PC-3 (cell line): ENCODE measurements around the gene FCRL6. TPM values are rescaled to one million over a fixed set of nuclear protein-coding genes. Genes with fewer than 3 reads are reported as not detected.
A peak's percentile ranks its signal among the peaks of the same experiment; 100 is the strongest.

Source experiments
- ATAC-seq: fragments of 200-7000 bp; cut with Tn5 transposase; 2 replicates; pipeline ENCODE4 v1.9.1; 2020; ENCODE audit warnings: mild to moderate bottlenecking, moderate library complexity
- BruUV-seq: library from RNA; stranded (reverse); fragments of 400-500 nt; replicated peaks from 2 replicates; lab custom pipeline; 2021; lab: Mats Ljungman, UMichigan
- CTCF ChIA-PET: fragments of 300-600 bp; sonication (Branson Sonifier 250); formaldehyde crosslinking; loops from one replicate; lab custom pipeline; 2022; ENCODE audit warnings: antibody characterized with exemption; lab: Charles Lee
- POLR2A ChIA-PET: fragments of 300-600 bp; sonication (Branson Sonifier 250); formaldehyde crosslinking; loops from one replicate; lab custom pipeline; 2022; ENCODE audit warnings: antibody characterized with exemption; ENCODE audit not compliant: unreplicated experiment; lab: Charles Lee
- DNase-seq: peaks from one replicate; pipeline ENCODE4 v3.0.0-alpha.2; 2015
- H2AFZ ChIP-seq: fragments of 300-600 bp; sonication (generic); 2 replicates; pipeline ENCODE4 v1.6.0; 2016; ENCODE audit warnings: antibody characterized with exemption, low read length
- H3F3A ChIP-seq: fragments of 300-600 bp; sonication (generic); one replicate; pipeline ENCODE4 v1.6.0; 2017; ENCODE audit warnings: antibody characterized with exemption, low read length, control low read depth, mild to moderate bottlenecking; ENCODE audit not compliant: unreplicated experiment
- H3K27ac ChIP-seq: fragments of 300-600 bp; sonication (generic); 2 replicates; pipeline ENCODE4 v1.5.1; 2016; ENCODE audit warnings: mild to moderate bottlenecking, low read length
- H3K27me3 ChIP-seq: fragments of 300-600 bp; sonication (generic); 2 replicates; pipeline ENCODE4 v1.6.1; 2016; ENCODE audit warnings: low read length, mixed read lengths
- H3K36me3 ChIP-seq: fragments of 300-600 bp; sonication (generic); 2 replicates; pipeline ENCODE4 v1.6.1; 2016; ENCODE audit warnings: low read depth, mixed run types, low read length, mixed read lengths
- H3K4me1 ChIP-seq: fragments of 300-600 bp; sonication (generic); 2 replicates; pipeline ENCODE4 v1.5.1; 2016; ENCODE audit warnings: low read length; ENCODE audit not compliant: insufficient read depth
- H3K4me2 ChIP-seq: fragments of 300-600 bp; sonication (generic); 2 replicates; pipeline ENCODE4 v1.6.0; 2016; ENCODE audit warnings: low read length
- H3K4me3 ChIP-seq: fragments of 300-600 bp; sonication (generic); 2 replicates; pipeline ENCODE4 v1.5.1; 2016; ENCODE audit warnings: mild to moderate bottlenecking, low read length, mixed read lengths
- H3K79me2 ChIP-seq: fragments of 300-600 bp; sonication (generic); 2 replicates; pipeline ENCODE4 v1.6.1; 2017; ENCODE audit warnings: low read length, mixed read lengths
- H3K9ac ChIP-seq: fragments of 300-600 bp; sonication (generic); 2 replicates; pipeline ENCODE4 v1.6.0; 2016; ENCODE audit warnings: mild to moderate bottlenecking, low read length
- H3K9me2 ChIP-seq: fragments of 300-600 bp; sonication (generic); replicated peaks from 2 replicates; pipeline ENCODE4 v1.6.1; 2016; ENCODE audit warnings: mixed run types, low read length, mixed read lengths
- H3K9me3 ChIP-seq: fragments of 300-600 bp; sonication (generic); 2 replicates; pipeline ENCODE4 v1.6.1; 2016; ENCODE audit warnings: low read length, mixed read lengths
- H4K20me1 ChIP-seq: fragments of 300-600 bp; sonication (generic); 2 replicates; pipeline ENCODE4 v1.6.1; 2016; ENCODE audit warnings: low read length, mixed read lengths
- EZH2 ChIP-seq: fragments of 300-600 bp; sonication (generic); IDR thresholded peaks from one replicate; pipeline ENCODE4 v1.6.1; 2017; ENCODE audit warnings: antibody characterized with exemption, mild to moderate bottlenecking, low read length; ENCODE audit not compliant: unreplicated experiment
- EZH2phosphoT487 ChIP-seq: fragments of 300-600 bp; sonication (generic); IDR thresholded peaks from 2 replicates; pipeline ENCODE4 v1.6.1; 2018; ENCODE audit warnings: mild to moderate bottlenecking, antibody characterized with exemption, low read length, borderline replicate concordance
- intact Hi-C: fragments of 100-400 bp; cut with micrococcal nuclease; formaldehyde crosslinking; loops from 2 replicates; pipeline ENCODE4 v1.9.0; 2023
- total RNA-seq: library from RNA; depleted of rRNA; stranded (reverse); fragments of >200 nt; gene quantifications from 2 replicates; pipeline ENCODE4 v1.2.3, GENCODE V29; 2014
- TF ChIP-seq, protein P1 (sequence below): fragments of 300-600 bp; sonication (generic); conservative IDR thresholded peaks from 2 replicates; pipeline ENCODE4 v1.5.1; 2017; ENCODE audit warnings: antibody characterized with exemption, low read depth, mild to moderate bottlenecking, low read length

Gene FCRL6
- total RNA-seq, 1 experiment from 2014 or later = not detected

DNA sequence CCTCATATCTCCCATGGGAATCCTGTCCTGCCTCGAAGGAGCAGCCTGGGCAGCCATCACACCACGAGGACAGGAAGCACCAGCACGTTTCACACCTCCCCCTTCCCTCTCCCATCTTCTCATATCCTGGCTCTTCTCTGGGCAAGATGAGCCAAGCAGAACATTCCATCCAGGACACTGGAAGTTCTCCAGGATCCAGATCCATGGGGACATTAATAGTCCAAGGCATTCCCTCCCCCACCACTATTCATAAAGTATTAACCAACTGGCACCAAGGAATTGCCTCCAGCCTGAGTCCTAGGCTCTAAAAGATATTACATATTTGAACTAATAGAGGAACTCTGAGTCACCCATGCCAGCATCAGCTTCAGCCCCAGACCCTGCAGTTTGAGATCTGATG lies 33.2 kb downstream of the FCRL6 start:
- Histone ChIP-seq H3K9me2 (no peaks in the 10 kb centered on the region), H2AFZ (no peak overlapping the region), H3K4me3 (no peak overlapping the region), H3K27me3 (no peaks in the 10 kb centered on the region), H3K36me3 (no peaks in the 10 kb centered on the region), H3F3A (no peaks in the 10 kb centered on the region), H3K4me1 (peaks cover 23% of the 10 kb centered on the region), H3K9ac (no peak overlapping the region), H3K79me2 (no peaks in the 10 kb centered on the region), H3K4me2 (no peak overlapping the region), H3K27ac (no peak overlapping the region), H4K20me1 (no peaks in the 10 kb centered on the region), H3K9me3 (no peaks in the 10 kb centered on the region)
- TF ChIP-seq EZH2phosphoT487 (no peak), EZH2 (no peak)
- TF ChIP-seq, protein P1, sequence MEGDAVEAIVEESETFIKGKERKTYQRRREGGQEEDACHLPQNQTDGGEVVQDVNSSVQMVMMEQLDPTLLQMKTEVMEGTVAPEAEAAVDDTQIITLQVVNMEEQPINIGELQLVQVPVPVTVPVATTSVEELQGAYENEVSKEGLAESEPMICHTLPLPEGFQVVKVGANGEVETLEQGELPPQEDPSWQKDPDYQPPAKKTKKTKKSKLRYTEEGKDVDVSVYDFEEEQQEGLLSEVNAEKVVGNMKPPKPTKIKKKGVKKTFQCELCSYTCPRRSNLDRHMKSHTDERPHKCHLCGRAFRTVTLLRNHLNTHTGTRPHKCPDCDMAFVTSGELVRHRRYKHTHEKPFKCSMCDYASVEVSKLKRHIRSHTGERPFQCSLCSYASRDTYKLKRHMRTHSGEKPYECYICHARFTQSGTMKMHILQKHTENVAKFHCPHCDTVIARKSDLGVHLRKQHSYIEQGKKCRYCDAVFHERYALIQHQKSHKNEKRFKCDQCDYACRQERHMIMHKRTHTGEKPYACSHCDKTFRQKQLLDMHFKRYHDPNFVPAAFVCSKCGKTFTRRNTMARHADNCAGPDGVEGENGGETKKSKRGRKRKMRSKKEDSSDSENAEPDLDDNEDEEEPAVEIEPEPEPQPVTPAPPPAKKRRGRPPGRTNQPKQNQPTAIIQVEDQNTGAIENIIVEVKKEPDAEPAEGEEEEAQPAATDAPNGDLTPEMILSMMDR = no peak
- ChIA-PET POLR2A (no interaction called here), CTCF (no interaction called here)
- no peak for DNase-seq
- BruUV-seq = no TSS peak
- ATAC-seq = no peak
- intact Hi-C loops = no loop called here

DNA sequence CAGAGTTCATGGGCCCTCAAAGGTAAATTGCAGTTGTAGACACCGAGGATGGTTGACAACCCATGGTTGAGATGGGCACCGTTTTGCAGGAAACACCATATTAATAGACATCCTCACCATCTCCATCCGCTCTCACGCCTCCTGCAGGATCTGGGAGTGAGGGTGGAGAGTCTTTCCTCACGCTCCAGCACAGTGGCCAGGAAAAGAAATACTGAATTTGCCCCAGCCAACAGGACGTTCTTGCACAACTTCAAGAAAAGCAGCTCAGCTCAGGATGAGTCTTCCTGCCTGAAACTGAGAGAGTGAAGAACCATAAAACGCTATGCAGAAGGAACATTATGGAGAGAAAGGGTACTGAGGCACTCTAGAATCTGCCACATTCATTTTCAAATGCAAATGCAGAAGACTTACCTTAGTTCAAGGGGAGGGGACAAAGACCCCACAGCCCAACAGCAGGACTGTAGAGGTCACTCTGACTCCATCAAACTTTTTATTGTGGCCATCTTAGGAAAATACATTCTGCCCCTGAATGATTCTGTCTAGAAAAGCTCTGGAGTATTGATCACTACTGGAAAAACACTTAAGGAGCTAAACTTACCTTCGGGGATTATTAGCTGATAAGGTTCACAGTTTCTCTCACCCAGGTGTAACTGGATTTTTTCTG lies 33.8 kb downstream of the FCRL6 start:
- no peak for TF ChIP-seq EZH2
- TF ChIP-seq, protein P1 = peak; percentile 47
- TF ChIP-seq EZH2phosphoT487 = no peak
- no peaks in the 10 kb centered on the region for H3K36me3 ChIP-seq
- H3K4me3 ChIP-seq = no peak overlapping the region
- DNase-seq (no peak), ATAC-seq (no peak)
- H3K9me3 ChIP-seq = no peaks in the 10 kb centered on the region
- CTCF ChIA-PET = interaction anchor here (0.9 to 1.0 kb wide), 2 partner anchors 54 to 55 kb away, joined by 3 to 6 read pairs; no protein-coding TSS in a partner anchor
- no TSS peak for BruUV-seq
- no peak overlapping the region for H3K27ac ChIP-seq
- POLR2A ChIA-PET = no interaction called here
- no peak overlapping the region for H2AFZ ChIP-seq
- H3K4me2 ChIP-seq = no peak overlapping the region
- no peak overlapping the region for H3K9ac ChIP-seq
- H3K27me3 ChIP-seq = no peaks in the 10 kb centered on the region
- no peaks in the 10 kb centered on the region for H3K9me2 ChIP-seq
- H4K20me1 ChIP-seq = no peaks in the 10 kb centered on the region
- H3K4me1 ChIP-seq = peaks cover 23% of the 10 kb centered on the region
- no peaks in the 10 kb centered on the region for H3F3A ChIP-seq
- intact Hi-C loops = loop anchor here (1.0 kb wide), 1 partner anchor 55 kb away; no protein-coding TSS in a partner anchor
- no peaks in the 10 kb centered on the region for H3K79me2 ChIP-seq

DNA sequence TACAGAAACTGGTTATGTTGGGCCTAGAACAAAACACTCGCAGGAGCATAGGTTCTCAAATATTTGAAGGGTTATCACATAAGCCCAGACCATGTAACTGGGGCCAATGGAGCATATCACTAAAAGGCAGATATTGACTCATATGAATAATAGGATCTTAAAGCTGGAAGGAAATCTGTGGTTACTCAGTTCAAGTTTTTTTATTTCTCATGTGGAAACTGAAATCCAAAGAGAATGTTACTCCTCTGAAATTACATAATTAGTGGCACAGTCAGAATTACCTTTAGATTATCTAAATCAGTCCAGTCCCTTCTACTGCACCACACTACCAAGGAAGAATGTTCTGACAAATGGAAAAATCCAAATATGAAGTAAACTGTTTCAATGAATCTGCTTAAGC lies 36.6 kb downstream of the FCRL6 start:
- no peaks in the 10 kb centered on the region for H3K79me2 ChIP-seq
- TF ChIP-seq, protein P1 = no peak
- no peak for TF ChIP-seq EZH2
- TF ChIP-seq EZH2phosphoT487 = no peak
- BruUV-seq = no TSS peak
- intact Hi-C loops = no loop called here
- POLR2A ChIA-PET = no interaction called here
- no peaks in the 10 kb centered on the region for H3K27me3 ChIP-seq
- no peak overlapping the region for H3K9ac ChIP-seq
- no peaks in the 10 kb centered on the region for H3K9me3 ChIP-seq
- no peaks in the 10 kb centered on the region for H4K20me1 ChIP-seq
- CTCF ChIA-PET = interaction anchor here (0.7 kb wide), 1 partner anchor 169 kb away, joined by 3 read pairs; no protein-coding TSS in a partner anchor
- no peak overlapping the region for H3K4me3 ChIP-seq
- no peak overlapping the region for H3K27ac ChIP-seq
- no peak overlapping the region for H3K4me2 ChIP-seq
- no peak overlapping the region for H2AFZ ChIP-seq
- H3F3A ChIP-seq = no peaks in the 10 kb centered on the region
- H3K4me1 ChIP-seq = peaks cover 23% of the 10 kb centered on the region
- no peaks in the 10 kb centered on the region for H3K36me3 ChIP-seq
- ATAC-seq (0 out of 2 replicates have a peak, but pooled peaks have one; percentile 14), DNase-seq (no peak)
- no peaks in the 10 kb centered on the region for H3K9me2 ChIP-seq
